K562 (cell line): ENCODE data around the gene UCN. TPM values are rescaled to one million over a fixed set of nuclear protein-coding genes. Genes with fewer than 3 reads are reported as not detected.
A peak's percentile ranks its signal among the peaks of the same experiment; 100 is the strongest.

ENCODE experiments used
- EGR1 ChIP-seq: fragments of 450-650 bp; conservative IDR thresholded peaks from 2 replicates; pipeline ENCODE4 v1.6.1; 2017; ENCODE audit warnings: mild to moderate bottlenecking
- ETS2 ChIP-seq: IDR thresholded peaks from 2 replicates; pipeline ENCODE4 v1.6.1; 2016; ENCODE audit warnings: borderline replicate concordance, missing genetic modification characterization, mild to moderate bottlenecking, moderate library complexity, missing compliant biosample characterization; ENCODE audit not compliant: poor library complexity, severe bottlenecking
- KDM5B ChIP-seq: fragments of 200-600 bp; sonication (generic); IDR thresholded peaks from 2 replicates; pipeline ENCODE4 v1.6.1; 2012; ENCODE audit warnings: low read depth, mild to moderate bottlenecking, moderate library complexity, low read length, control low read depth, inconsistent platforms; ENCODE audit not compliant: insufficient replicate concordance
- SRF ChIP-seq, 2 experiments: fragments of 250-450, 450-650 bp in 1 of 2; sonication (Bioruptor Pico) in 1 of 2; sonication (generic) in 1 of 2; formaldehyde crosslinking; IDR thresholded peaks; 2 replicates each; pipeline versions ENCODE4 v1.5.0 to v1.5.1; 2020 to 2022; ENCODE audit warnings: mild to moderate bottlenecking in 1 of 2, missing genetic modification reagents in 1 of 2
- ZNF561 ChIP-seq: fragments of 450-650 bp; formaldehyde crosslinking; conservative IDR thresholded peaks from 2 replicates; pipeline ENCODE4 v1.4.0; 2020; ENCODE audit warnings: mild to moderate bottlenecking, moderate library complexity
- ZNF668 ChIP-seq: fragments of 250-450 bp; sonication (Bioruptor Pico); IDR thresholded peaks from 2 replicates; pipeline ENCODE4 v1.8.0; 2022; ENCODE audit warnings: mild to moderate bottlenecking, inconsistent platforms
- ZNF764 ChIP-seq: fragments of 250-450 bp; sonication (Bioruptor Pico); IDR thresholded peaks from 2 replicates; pipeline ENCODE4 v1.4.0; 2020; ENCODE audit warnings: low read depth, mild to moderate bottlenecking, moderate library complexity
- polyA plus RNA-seq, 8 experiments: library from polyadenylated mRNA; depleted of rRNA in 4 of 8; stranded (reverse) in 5 of 8; unstranded in 3 of 8; fragments of >200 nt; fragmentation: Nextera tagmentation in 2 of 8; fragmentation: Illumina TruSeq in 1 of 8; extraction: Ambion mirVana in 2 of 8; extraction: Trizol in 1 of 8; gene quantifications; 2 replicates each; pipeline versions ENCODE4 v1.2.1 to v1.2.3, GENCODE V29; 2011 to 2014; ENCODE audit warnings: inconsistent platforms in 1 of 8, missing spikeins in 1 of 8
- total RNA-seq, 7 experiments: library from RNA; depleted of rRNA in 6 of 7; stranded (reverse); fragments of >200 nt in 6 of 7; fragmentation: Illumina TruSeq in 2 of 7; extraction: Trizol in 2 of 7; gene quantifications; 2 replicates each; pipeline versions ENCODE4 v1.2.1 to v1.2.3, GENCODE V29; 2011 to 2021; ENCODE audit warnings: low replicate concordance in 1 of 7
- TF ChIP-seq, protein P1 (sequence below): fragments of 450-650 bp; IDR thresholded peaks from 2 replicates; pipeline ENCODE4 v1.6.1; 2016; ENCODE audit warnings: low read depth
- TF ChIP-seq, protein P2 (sequence below): fragments of 450-650 bp; IDR thresholded peaks from 2 replicates; pipeline ENCODE4 v1.6.1; 2018; ENCODE audit not compliant: partially characterized antibody

Gene UCN
- total and polyA plus RNA-seq, 9 of the 15 experiments (the other 6 are each of a cell fraction or from before 2014, with no cell fraction given): 0.10 to 2.7 (median 0.43) TPM

DNA sequence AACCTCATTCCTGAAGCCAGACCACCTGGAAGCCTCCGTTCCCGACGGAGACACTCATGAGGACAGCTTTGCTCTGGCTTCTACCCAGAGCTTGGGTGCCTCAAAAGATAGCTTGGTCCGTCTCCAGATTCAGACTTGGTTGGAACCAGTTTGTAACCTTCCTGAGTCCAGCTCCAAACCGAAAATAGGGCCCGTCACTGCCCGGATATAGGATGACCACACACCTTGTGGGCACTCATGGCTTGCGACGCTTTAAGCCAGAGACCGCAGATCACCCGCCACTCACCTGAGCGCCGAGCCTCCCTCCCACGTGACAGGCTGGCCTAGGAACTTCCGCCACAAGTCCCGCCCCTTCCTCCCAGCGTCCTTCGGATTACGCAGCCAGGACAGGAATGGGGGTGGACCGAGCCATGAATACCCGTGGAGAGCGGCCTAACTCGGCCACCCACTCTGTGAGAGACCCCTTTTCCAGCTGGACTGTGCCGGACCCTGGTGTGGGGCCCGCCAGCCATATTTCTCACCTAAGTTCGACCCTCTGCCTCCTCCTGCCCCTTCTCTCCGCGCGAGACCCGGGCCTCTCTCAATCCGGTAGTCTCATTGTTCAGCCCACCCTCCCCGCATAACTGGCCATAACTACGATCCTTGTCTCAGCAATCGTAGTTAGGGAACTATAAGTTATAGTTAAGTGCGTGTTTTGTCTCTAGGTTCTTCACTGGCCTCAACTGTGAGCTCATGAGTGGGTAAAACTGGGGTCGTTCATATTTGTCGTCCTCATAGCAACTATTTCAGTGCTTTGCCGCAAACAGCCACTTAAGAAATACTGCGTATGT, 14.7 kb upstream of the UCN start, which contains the start of gene MPV17 (continued):
- TF ChIP-seq, protein P1, sequence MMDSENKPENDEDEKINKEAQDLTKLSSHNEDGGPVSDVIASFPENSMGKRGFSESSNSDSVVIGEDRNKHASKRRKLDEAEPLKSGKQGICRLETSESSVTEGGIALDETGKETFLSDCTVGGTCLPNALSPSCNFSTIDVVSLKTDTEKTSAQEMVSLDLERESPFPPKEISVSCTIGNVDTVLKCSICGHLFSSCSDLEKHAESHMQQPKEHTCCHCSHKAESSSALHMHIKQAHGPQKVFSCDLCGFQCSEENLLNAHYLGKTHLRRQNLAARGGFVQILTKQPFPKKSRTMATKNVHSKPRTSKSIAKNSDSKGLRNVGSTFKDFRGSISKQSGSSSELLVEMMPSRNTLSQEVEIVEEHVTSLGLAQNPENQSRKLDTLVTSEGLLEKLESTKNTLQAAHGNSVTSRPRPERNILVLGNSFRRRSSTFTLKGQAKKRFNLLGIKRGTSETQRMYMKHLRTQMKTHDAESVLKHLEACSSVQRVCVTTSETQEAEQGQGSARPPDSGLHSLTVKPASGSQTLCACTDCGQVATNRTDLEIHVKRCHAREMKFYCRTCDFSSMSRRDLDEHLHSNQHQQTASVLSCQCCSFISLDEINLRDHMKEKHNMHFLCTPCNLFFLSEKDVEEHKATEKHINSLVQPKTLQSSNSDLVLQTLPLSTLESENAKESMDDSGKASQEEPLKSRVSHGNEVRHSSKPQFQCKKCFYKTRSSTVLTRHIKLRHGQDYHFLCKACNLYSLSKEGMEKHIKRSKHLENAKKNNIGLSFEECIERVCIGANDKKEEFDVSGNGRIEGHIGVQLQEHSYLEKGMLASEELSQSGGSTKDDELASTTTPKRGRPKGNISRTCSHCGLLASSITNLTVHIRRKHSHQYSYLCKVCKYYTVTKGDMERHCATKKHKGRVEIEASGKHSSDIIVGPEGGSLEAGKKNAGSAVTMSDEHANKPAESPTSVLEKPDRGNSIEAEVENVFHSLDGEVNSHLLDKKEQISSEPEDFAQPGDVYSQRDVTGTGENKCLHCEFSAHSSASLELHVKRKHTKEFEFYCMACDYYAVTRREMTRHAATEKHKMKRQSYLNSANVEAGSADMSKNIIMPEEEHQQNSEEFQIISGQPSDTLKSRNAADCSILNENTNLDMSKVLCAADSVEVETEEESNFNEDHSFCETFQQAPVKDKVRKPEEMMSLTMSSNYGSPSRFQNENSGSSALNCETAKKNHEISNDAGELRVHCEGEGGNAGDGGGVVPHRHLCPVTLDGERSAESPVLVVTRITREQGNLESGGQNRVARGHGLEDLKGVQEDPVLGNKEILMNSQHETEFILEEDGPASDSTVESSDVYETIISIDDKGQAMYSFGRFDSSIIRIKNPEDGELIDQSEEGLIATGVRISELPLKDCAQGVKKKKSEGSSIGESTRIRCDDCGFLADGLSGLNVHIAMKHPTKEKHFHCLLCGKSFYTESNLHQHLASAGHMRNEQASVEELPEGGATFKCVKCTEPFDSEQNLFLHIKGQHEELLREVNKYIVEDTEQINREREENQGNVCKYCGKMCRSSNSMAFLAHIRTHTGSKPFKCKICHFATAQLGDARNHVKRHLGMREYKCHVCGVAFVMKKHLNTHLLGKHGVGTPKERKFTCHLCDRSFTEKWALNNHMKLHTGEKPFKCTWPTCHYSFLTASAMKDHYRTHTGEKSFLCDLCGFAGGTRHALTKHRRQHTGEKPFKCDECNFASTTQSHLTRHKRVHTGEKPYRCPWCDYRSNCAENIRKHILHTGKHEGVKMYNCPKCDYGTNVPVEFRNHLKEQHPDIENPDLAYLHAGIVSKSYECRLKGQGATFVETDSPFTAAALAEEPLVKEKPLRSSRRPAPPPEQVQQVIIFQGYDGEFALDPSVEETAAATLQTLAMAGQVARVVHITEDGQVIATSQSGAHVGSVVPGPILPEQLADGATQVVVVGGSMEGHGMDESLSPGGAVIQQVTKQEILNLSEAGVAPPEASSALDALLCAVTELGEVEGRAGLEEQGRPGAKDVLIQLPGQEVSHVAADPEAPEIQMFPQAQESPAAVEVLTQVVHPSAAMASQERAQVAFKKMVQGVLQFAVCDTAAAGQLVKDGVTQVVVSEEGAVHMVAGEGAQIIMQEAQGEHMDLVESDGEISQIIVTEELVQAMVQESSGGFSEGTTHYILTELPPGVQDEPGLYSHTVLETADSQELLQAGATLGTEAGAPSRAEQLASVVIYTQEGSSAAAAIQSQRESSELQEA: no peak
- TF ChIP-seq, protein P2, sequence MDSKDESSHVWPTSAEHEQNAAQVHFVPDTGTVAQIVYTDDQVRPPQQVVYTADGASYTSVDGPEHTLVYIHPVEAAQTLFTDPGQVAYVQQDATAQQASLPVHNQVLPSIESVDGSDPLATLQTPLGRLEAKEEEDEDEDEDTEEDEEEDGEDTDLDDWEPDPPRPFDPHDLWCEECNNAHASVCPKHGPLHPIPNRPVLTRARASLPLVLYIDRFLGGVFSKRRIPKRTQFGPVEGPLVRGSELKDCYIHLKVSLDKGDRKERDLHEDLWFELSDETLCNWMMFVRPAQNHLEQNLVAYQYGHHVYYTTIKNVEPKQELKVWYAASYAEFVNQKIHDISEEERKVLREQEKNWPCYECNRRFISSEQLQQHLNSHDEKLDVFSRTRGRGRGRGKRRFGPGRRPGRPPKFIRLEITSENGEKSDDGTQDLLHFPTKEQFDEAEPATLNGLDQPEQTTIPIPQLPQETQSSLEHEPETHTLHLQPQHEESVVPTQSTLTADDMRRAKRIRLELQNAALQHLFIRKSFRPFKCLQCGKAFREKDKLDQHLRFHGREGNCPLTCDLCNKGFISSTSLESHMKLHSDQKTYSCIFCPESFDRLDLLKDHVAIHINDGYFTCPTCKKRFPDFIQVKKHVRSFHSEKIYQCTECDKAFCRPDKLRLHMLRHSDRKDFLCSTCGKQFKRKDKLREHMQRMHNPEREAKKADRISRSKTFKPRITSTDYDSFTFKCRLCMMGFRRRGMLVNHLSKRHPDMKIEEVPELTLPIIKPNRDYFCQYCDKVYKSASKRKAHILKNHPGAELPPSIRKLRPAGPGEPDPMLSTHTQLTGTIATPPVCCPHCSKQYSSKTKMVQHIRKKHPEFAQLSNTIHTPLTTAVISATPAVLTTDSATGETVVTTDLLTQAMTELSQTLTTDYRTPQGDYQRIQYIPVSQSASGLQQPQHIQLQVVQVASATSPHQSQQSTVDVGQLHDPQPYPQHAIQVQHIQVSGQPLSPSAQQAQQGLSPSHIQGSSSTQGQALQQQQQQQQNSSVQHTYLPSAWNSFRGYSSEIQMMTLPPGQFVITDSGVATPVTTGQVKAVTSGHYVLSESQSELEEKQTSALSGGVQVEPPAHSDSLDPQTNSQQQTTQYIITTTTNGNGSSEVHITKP: peak; percentile 89
- TF ChIP-seq ZNF764 (CRISPR knock-in tag) (0 out of 2 replicates have a peak, but pooled peaks have one; percentile 28), SRF (CRISPR knock-in tag; IDR thresholded peaks at IDR 0.05) (peak; percentile 30 to 48; a peak in 1 of 4 replicates), ZNF668 (CRISPR knock-in tag) (no peak), ZNF561 (0 out of 2 replicates have a peak, but pooled peaks have one; percentile 49), KDM5B (peak; percentile 76), EGR1 (peak; percentile 62), ETS2 (tag) (no peak)
